GM19468 (cell line): ENCODE results near the gene LCP2.
"Not testable (repeated sequence)": the region's sequence is repeated elsewhere in the genome, so short reads cannot be mapped to it uniquely, and the experiment has no call there.

Experiments used
- ATAC-seq: cut with Tn5 transposase; IDR thresholded peaks from one replicate; pipeline ENCODE4 v1.9.1; 2021; ENCODE audit warnings: mild to moderate bottlenecking, moderate library complexity, moderate number of reproducible peaks; ENCODE audit not compliant: unreplicated experiment; ENCODE audit errors: extremely low read depth

LCP2 gene

GRCh38 chr5:170254056-170254455 is 43.5 kb downstream of the LCP2 start:
- ATAC-seq = peak; percentile 91

- ATAC-seq = no peak
Observed at GRCh38 chr5:170252720-170253350, 44.7 kb downstream of the LCP2 start.

GRCh38 chr5:170252109-170252508 is 45.5 kb downstream of the LCP2 start:
- no peak for ATAC-seq

GRCh38 chr5:170251462-170251861 is 46.1 kb downstream of the LCP2 start:
- no peak for ATAC-seq

GRCh38 chr5:170250810-170251317 is 46.7 kb downstream of the LCP2 start:
- no peak for ATAC-seq

GRCh38 chr5:170249355-170249754 is 48.2 kb downstream of the LCP2 start:
- no peak for ATAC-seq

- ATAC-seq = not testable (repeated sequence)
Observed at GRCh38 chr5:170248931-170249227, 48.7 kb downstream of the LCP2 start.

GRCh38 chr5:170248172-170248930 is 49.2 kb downstream of the LCP2 start:
- ATAC-seq = no peak

- ATAC-seq = no peak
Observed at GRCh38 chr5:170247363-170247762, 50.2 kb downstream of the LCP2 start.

- no peak for ATAC-seq
Observed at GRCh38 chr5:170246126-170246870, 51.3 kb downstream of the LCP2 start.

- ATAC-seq = not testable (repeated sequence)
Observed at GRCh38 chr5:170245436-170245835, 52.1 kb downstream of the LCP2 start.

GRCh38 chr5:170238456-170239196 is 59.0 kb downstream of the LCP2 start:
- ATAC-seq = no peak

GRCh38 chr5:170235876-170236864 is 61.4 kb downstream of the LCP2 start:
- ATAC-seq = no peak

GRCh38 chr5:170233358-170233892 is 64.2 kb downstream of the LCP2 start:
- no peak for ATAC-seq

GRCh38 chr5:170232786-170233185 is 64.8 kb downstream of the LCP2 start, which contains the start of gene C5orf58:
C5orf58 (plus strand) TSS chr5:170232985; CDS start chr5:170234977, 1,992 bp downstream.
- no peak for ATAC-seq

- ATAC-seq = no peak
Observed at GRCh38 chr5:170228762-170229435, 68.7 kb downstream of the LCP2 start.

GRCh38 chr5:170226661-170227060 is 70.9 kb downstream of the LCP2 start:
- no peak for ATAC-seq

- ATAC-seq = no peak
Observed at GRCh38 chr5:170226129-170226615, 71.4 kb downstream of the LCP2 start.
